ENCODE results near the gene RAB17.

RAB17 gene

DNA sequence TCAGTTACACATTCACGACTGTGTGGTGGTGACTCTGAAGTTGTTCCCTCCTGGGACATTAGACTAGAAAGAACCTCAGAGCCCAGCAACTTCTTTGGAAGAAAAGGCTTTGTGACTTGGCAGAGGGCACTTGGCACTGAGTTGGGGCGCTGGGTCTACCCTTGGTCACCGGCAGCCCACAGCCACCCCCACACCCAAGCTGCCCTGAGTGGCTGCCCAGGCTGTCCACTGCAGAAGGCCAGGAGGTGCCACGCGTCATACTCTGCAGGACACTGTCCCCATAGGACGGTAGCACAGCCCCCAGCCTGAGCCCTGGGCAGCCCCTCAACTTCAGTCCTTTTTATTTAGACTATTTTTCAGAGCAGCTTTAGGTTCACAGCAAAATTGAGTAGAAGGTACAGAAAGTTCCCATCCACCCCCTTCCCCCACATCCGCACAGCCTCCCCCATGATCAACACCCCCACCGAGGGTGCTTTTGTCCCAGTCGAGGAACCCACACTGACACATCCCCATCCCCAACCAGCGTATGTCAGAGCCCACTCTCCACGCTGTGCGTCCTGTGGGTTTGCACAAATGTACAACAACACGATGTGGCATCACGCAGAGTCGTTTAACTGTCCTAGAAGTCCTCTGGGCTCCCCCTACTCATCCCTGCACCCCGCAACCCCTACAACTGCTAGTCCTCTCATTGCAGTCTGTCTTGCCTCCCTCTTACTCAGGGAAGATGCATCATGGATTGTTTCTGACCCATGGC is 23.1 kb downstream of the RAB17 start:
- Histone ChIP-seq H3K4me3 (ENCODE audit: low read length) (no peak overlapping the region), H3K79me2 (ENCODE audit: low read length) (no peaks in the 10 kb centered on the region), H3K27ac (ENCODE audit: low read length) (no peak overlapping the region), H3K4me1 (ENCODE audit: low read length) (peaks cover 8% of the 10 kb centered on the region; the same call in 1 of the 2 replicates), H3K9ac (ENCODE audit: low read length) (no peak overlapping the region), H4K20me1 (ENCODE audit: insufficient read depth, low read length) (no peaks in the 10 kb centered on the region), H3K9me3 (ENCODE audit: insufficient read depth, low read length) (no peaks in the 10 kb centered on the region), H3K27me3 (ENCODE audit: low read depth, low read length) (no peaks in the 10 kb centered on the region), H3K36me3 (replicated peaks; ENCODE audit: low read depth, low read length) (no peaks in the 10 kb centered on the region), H2AFZ (ENCODE audit: low read depth, low read length) (no peak overlapping the region), H3K4me2 (ENCODE audit: low read length) (no peak overlapping the region)
- TF ChIP-seq EZH2phosphoT487 (IDR thresholded peaks at IDR 0.05; ENCODE audit: low read depth): no peak
- TF ChIP-seq, protein P1, sequence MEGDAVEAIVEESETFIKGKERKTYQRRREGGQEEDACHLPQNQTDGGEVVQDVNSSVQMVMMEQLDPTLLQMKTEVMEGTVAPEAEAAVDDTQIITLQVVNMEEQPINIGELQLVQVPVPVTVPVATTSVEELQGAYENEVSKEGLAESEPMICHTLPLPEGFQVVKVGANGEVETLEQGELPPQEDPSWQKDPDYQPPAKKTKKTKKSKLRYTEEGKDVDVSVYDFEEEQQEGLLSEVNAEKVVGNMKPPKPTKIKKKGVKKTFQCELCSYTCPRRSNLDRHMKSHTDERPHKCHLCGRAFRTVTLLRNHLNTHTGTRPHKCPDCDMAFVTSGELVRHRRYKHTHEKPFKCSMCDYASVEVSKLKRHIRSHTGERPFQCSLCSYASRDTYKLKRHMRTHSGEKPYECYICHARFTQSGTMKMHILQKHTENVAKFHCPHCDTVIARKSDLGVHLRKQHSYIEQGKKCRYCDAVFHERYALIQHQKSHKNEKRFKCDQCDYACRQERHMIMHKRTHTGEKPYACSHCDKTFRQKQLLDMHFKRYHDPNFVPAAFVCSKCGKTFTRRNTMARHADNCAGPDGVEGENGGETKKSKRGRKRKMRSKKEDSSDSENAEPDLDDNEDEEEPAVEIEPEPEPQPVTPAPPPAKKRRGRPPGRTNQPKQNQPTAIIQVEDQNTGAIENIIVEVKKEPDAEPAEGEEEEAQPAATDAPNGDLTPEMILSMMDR (IDR thresholded peaks at IDR 0.05; ENCODE audit: low read depth, low read length): no peak

DNA sequence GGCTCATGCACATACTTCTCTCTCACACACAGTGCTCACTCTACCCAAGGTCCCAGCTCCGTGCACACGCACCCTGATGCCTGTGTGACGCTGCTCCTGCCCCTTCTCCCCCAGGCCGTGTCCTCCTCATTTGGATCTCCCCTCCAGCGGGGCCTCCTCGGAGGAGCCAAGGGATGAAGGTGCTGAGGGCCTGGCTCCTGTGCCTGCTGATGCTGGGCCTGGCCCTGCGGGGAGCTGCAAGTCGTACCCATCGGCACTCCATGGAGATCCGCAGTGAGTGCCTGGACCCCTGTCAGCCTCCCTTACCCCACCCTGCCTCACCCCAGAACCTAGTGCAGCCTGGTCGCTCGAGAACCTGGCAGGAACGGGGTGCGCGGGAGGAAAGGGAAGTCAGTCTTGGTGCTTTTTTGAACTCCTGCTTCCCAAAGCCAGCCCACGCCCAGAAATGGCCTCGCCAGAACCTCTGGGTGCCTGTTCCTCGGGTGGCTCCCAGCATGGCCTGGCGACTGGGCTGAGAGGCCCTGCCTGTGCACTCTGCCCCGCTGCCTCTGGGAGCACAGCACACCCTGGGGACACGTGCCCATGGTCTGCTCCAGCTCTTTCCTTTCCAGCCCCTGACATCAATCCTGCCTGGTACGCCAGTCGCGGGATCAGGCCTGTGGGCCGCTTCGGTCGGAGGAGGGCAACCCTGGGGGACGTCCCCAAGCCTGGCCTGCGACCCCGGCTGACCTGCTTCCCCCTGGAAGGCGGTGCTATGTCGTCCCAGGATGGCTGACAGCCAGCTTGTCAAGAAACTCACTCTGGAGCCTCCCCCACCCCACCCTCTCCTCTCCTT is 23.9 kb downstream of the RAB17 start, which contains the start of gene PRLH:
PRLH (plus strand) TSS at position 174 of the 835 bp plus-strand sequence; CDS start at position 174, 0 bp downstream.
- H3K9ac ChIP-seq (ENCODE audit: low read length): no peak within 1 kb of the TSS
- no peaks in the 10 kb centered on the region for H4K20me1 ChIP-seq (ENCODE audit: insufficient read depth, low read length)
- peaks cover 1% of the 10 kb centered on the region; the same call in 1 of the 2 replicates for H3K4me1 ChIP-seq (ENCODE audit: low read length)
- no peaks in the 10 kb centered on the region for H3K9me3 ChIP-seq (ENCODE audit: insufficient read depth, low read length)
- no peaks in the 10 kb centered on the region for H3K36me3 ChIP-seq (replicated peaks; ENCODE audit: low read depth, low read length)
- H3K4me3 ChIP-seq (ENCODE audit: low read length): no peak within 1 kb of the TSS
- H3K27me3 ChIP-seq (ENCODE audit: low read depth, low read length): no peaks in the 10 kb centered on the region
- no peak within 1 kb of the TSS for H3K4me2 ChIP-seq (ENCODE audit: low read length)
- no peak within 1 kb of the TSS for H3K27ac ChIP-seq (ENCODE audit: low read length)
- H2AFZ ChIP-seq (ENCODE audit: low read depth, low read length): no peak within 1 kb of the TSS
- H3K79me2 ChIP-seq (ENCODE audit: low read length): no peaks in the 10 kb centered on the region
- TF ChIP-seq EZH2phosphoT487 (IDR thresholded peaks at IDR 0.05; ENCODE audit: low read depth): no peak
- TF ChIP-seq, protein P1 (IDR thresholded peaks at IDR 0.05; ENCODE audit: low read depth, low read length): no peak

DNA sequence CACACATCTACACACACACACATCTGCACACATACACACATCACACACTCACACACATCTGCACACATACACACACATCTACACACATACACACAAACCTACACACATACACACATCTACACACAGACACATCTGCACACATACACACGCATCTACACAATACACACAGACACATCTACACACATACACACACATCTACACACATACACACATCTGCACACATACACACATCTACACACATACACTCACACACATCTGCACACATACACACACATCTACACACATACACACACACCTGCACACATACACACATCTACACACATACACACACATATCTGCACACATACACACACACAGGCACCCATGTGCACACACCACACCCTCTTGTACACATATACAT is 24.6 kb downstream of the RAB17 start:
- no peaks in the 10 kb centered on the region for H3K36me3 ChIP-seq (replicated peaks; ENCODE audit: low read depth, low read length)
- H3K9ac ChIP-seq (ENCODE audit: low read length): no peak overlapping the region
- H3K4me1 ChIP-seq (ENCODE audit: low read length): peaks cover 2% of the 10 kb centered on the region; the same call in 1 of the 2 replicates
- no peaks in the 10 kb centered on the region for H3K9me3 ChIP-seq (ENCODE audit: insufficient read depth, low read length)
- TF ChIP-seq, protein P1 (IDR thresholded peaks at IDR 0.05; ENCODE audit: low read depth, low read length): no peak
- TF ChIP-seq EZH2phosphoT487 (IDR thresholded peaks at IDR 0.05; ENCODE audit: low read depth): no peak
- H3K4me3 ChIP-seq (ENCODE audit: low read length): no peak overlapping the region
- no peak overlapping the region for H3K4me2 ChIP-seq (ENCODE audit: low read length)
- H4K20me1 ChIP-seq (ENCODE audit: insufficient read depth, low read length): no peaks in the 10 kb centered on the region
- H3K79me2 ChIP-seq (ENCODE audit: low read length): no peaks in the 10 kb centered on the region
- no peak overlapping the region for H3K27ac ChIP-seq (ENCODE audit: low read length)
- no peak overlapping the region for H2AFZ ChIP-seq (ENCODE audit: low read depth, low read length)
- no peaks in the 10 kb centered on the region for H3K27me3 ChIP-seq (ENCODE audit: low read depth, low read length)

Measured in OCI-LY3 (cell line).